ENCODE data around the gene HTATSF1. TPM values are rescaled to one million over a fixed set of nuclear protein-coding genes. Genes with fewer than 3 reads are reported as not detected.

HTATSF1 gene
- total RNA-seq, 1 donor from 2014 or later = 31.6 TPM

DNA sequence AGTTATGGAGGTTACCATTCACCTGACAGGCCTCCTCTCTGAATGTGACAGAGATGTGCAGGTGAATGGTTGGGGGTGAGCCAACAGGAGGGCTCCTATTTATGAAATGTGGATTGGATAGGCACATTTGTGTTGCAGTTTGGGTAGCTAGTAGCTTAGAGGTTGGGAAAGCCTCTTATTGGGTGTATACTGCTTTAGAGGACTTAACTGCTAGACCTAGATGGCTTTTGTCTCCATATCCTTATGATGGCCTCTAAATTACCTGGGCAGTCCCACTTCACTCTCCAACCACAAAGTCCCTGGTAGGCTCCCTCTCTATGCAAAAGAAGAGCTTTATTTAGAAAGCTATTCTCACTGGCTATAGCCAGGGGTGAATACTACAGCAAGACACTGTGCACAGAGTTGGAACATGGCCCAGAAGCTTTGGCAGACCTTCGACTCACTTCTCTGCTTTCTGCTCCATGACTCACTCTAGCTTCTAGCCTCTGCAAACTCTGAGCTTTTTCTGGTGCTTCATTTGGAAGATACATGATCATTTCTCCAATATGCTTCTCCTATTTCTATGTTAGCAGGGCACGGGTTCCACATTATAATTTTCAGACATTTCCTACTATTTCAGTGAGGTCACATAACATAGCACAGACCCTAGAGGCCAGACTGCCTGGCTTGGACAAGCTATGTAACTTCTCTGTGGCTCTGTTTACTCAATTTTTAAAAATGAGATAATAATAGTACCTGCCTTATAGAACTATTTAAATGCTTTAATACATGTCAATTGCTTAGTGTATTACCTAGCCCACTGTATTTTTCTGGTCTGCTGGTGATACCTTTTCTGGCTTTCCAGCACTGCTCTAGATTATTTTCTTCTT is 28.6 kb downstream of the HTATSF1 start:
- no peak for DNase-seq (ENCODE audit: low spot score)
- no peaks in the 10 kb centered on the region for H3K36me3 Mint-ChIP-seq (ENCODE audit: low read depth, unreplicated experiment)
- no peak for TF ChIP-seq CTCF (IDR thresholded peaks at IDR 0.05; ENCODE audit: unreplicated experiment)
- no peak overlapping the region for H3K4me3 Mint-ChIP-seq (ENCODE audit: unreplicated experiment)
- peaks cover 1% of the 10 kb centered on the region for H3K27me3 Mint-ChIP-seq (ENCODE audit: unreplicated experiment)
- no peaks in the 10 kb centered on the region for H3K9me3 Mint-ChIP-seq (ENCODE audit: unreplicated experiment)
- H3K27ac Mint-ChIP-seq (ENCODE audit: unreplicated experiment) = no peak overlapping the region
- H3K4me1 Mint-ChIP-seq (ENCODE audit: unreplicated experiment) = no peaks in the 10 kb centered on the region

GRCh38 chrX:136528645-136529315 is 31.4 kb downstream of the HTATSF1 start:
- no peak for TF ChIP-seq CTCF (IDR thresholded peaks at IDR 0.05; ENCODE audit: unreplicated experiment)
- Mint-ChIP-seq H3K27me3 (ENCODE audit: unreplicated experiment) (peaks cover 1% of the 10 kb centered on the region), H3K4me1 (ENCODE audit: unreplicated experiment) (no peaks in the 10 kb centered on the region), H3K27ac (ENCODE audit: unreplicated experiment) (no peak overlapping the region), H3K36me3 (ENCODE audit: low read depth, unreplicated experiment) (no peaks in the 10 kb centered on the region), H3K4me3 (ENCODE audit: unreplicated experiment) (no peak overlapping the region), H3K9me3 (ENCODE audit: unreplicated experiment) (no peaks in the 10 kb centered on the region)
- DNase-seq (ENCODE audit: low spot score) = no peak

DNA sequence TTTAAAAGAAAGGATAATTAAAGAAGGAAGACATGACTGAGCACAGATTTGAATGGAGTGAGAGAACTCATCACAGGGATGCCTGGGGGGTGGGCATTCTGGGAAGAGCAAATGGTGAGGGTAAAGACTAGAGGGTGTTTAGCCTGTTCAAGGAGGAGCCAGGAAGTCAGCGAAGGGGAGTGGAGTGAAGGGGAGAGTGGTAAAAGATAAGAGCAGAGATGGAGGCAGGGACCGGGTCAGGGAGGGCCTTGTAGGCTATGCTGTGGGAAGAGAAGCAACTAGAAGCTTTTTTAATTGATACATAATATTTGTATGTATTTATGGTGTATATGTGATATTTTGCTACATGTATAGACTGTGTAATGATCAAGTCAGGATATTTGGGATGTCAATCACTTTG is 32.4 kb downstream of the HTATSF1 start:
- Mint-ChIP-seq H3K9me3 (ENCODE audit: unreplicated experiment) (no peaks in the 10 kb centered on the region), H3K36me3 (ENCODE audit: low read depth, unreplicated experiment) (no peaks in the 10 kb centered on the region), H3K27me3 (ENCODE audit: unreplicated experiment) (peaks cover 1% of the 10 kb centered on the region), H3K4me3 (ENCODE audit: unreplicated experiment) (no peak overlapping the region), H3K27ac (ENCODE audit: unreplicated experiment) (no peak overlapping the region), H3K4me1 (ENCODE audit: unreplicated experiment) (no peaks in the 10 kb centered on the region)
- no peak for TF ChIP-seq CTCF (IDR thresholded peaks at IDR 0.05; ENCODE audit: unreplicated experiment)
- DNase-seq (ENCODE audit: low spot score) = no peak

GRCh38 chrX:136531951-136532350 is 34.6 kb downstream of the HTATSF1 start, which contains the start of gene VGLL1:
VGLL1 (plus strand) TSS chrX:136532215; CDS start chrX:136536021, 3,806 bp downstream.
- Mint-ChIP-seq H3K27ac (ENCODE audit: unreplicated experiment) (no peak within 1 kb of the TSS), H3K4me3 (ENCODE audit: unreplicated experiment) (no peak within 1 kb of the TSS), H3K9me3 (ENCODE audit: unreplicated experiment) (no peaks in the 10 kb centered on the region), H3K4me1 (ENCODE audit: unreplicated experiment) (no peaks in the 10 kb centered on the region), H3K27me3 (ENCODE audit: unreplicated experiment) (peaks cover 1% of the 10 kb centered on the region), H3K36me3 (ENCODE audit: low read depth, unreplicated experiment) (no peaks in the 10 kb centered on the region)
- TF ChIP-seq CTCF (IDR thresholded peaks at IDR 0.05; ENCODE audit: unreplicated experiment) = no peak
- no peak for DNase-seq (ENCODE audit: low spot score)

GRCh38 chrX:136534131-136534530 is 36.7 kb downstream of the HTATSF1 start:
- no peaks in the 10 kb centered on the region for H3K36me3 Mint-ChIP-seq (ENCODE audit: low read depth, unreplicated experiment)
- H3K4me1 Mint-ChIP-seq (ENCODE audit: unreplicated experiment) = no peaks in the 10 kb centered on the region
- DNase-seq (ENCODE audit: low spot score) = no peak
- H3K27ac Mint-ChIP-seq (ENCODE audit: unreplicated experiment) = no peak overlapping the region
- H3K27me3 Mint-ChIP-seq (ENCODE audit: unreplicated experiment) = peaks cover 1% of the 10 kb centered on the region
- no peak for TF ChIP-seq CTCF (IDR thresholded peaks at IDR 0.05; ENCODE audit: unreplicated experiment)
- no peak overlapping the region for H3K4me3 Mint-ChIP-seq (ENCODE audit: unreplicated experiment)
- no peaks in the 10 kb centered on the region for H3K9me3 Mint-ChIP-seq (ENCODE audit: unreplicated experiment)

Measured in endothelial cell (in vitro differentiated cells).